Colon (tissue), 2 donors: Measurements from ENCODE around the gene PPP1R8.
"Not testable (repeated sequence)": the region's sequence is repeated elsewhere in the genome, so short reads cannot be mapped to it uniquely, and the experiment has no call there.

ENCODE experiments used
- FAIRE-seq: peaks from 2 replicates; lab custom pipeline; 2012; peaks lifted over from hg19 to GRCh38; lab: Jason Lieb, UNC
- donor health status: control.
- donor health status: control.

PPP1R8 gene

DNA sequence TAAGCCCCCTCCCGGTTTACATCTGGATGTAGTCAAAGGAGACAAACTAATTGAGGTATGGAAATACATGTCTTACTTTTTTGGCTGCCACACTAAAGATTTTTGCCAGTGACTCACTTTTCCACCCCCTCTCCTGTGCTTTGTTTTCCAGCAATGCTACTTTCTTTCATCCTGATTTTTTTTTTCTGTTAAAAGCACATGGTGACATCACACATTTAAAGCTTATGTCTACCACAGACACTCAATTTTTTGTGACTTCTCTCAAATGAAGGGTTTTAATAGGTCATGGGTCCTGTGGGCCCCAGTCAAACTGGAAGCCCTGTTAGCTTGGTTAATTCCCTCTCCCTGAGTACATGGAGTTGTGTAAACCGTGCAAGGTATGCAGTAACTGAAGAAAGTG, 2.2 kb downstream of the PPP1R8 start:
- FAIRE-seq = no peak

DNA sequence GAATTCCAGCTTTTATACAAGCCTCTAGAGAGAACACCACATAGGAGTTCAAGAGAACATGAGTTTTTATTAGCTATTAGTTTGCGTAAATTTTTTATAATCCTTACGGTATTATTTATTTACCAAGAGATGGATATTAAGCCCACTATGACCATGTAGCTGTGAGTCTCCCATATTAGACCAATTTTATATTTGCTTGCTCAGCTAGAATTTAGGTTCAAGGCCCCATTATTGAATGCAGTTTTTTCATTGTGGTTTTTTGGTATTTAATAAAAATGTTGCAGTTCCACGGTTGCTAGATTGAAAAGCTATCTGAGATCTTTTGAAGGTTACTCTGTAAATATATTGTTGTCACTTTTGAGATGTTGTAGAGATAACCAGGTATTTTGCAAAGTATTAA, 2.9 kb downstream of the PPP1R8 start:
- FAIRE-seq = no peak

DNA sequence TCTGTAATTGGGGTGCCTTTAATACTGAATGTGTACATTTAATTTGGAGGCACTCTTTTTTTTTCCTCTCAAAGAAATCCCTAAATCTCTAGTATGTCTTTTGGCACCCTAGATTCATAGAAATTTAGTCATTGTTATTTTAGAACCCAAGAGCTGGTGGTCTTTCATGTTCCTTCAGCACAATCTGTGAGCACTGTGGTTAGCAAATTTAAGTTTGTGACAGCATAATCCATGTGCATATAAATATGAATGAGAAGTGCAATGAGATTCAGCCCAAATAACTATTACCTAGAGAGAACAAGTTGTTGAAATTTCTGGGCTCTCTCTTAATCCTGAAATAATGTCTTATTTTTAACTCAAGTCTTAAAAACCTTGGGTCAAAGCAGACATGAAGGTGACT, 4.5 kb downstream of the PPP1R8 start:
- no peak for FAIRE-seq

DNA sequence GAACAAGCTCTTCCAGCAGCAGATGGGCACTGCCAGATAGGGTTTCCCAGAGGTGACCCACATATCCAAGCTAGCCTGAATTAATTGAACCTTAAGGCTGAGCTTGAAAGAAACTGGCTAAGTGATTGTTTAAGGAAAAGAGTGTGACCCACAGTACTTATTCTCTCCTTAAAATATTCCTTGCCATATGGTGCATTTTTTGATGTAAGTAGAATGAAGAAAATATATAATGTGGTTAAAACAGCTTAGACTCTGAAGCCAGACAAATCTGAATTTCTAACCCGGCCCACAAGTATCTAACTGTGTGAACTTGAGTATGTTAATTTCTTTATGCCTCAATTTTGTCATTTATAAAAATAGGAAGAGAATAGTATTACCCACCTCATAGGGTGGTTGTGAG, 4.9 kb downstream of the PPP1R8 start:
- no peak for FAIRE-seq

DNA sequence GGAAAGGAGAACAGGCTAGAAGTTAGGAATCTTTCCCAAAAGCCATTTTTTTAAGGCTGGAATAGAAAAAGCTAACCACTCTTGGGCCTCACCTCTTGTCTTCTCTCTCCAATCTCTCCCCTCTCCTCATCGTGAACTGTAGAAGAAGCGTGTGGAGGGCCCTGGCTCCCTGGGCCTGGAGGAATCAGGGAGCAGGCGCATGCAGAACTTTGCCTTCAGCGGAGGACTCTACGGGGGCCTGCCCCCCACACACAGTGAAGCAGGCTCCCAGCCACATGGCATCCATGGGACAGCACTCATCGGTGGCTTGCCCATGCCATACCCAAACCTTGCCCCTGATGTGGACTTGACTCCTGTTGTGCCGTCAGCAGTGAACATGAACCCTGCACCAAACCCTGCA, 19.4 kb downstream of the PPP1R8 start:
- no peak for FAIRE-seq

DNA sequence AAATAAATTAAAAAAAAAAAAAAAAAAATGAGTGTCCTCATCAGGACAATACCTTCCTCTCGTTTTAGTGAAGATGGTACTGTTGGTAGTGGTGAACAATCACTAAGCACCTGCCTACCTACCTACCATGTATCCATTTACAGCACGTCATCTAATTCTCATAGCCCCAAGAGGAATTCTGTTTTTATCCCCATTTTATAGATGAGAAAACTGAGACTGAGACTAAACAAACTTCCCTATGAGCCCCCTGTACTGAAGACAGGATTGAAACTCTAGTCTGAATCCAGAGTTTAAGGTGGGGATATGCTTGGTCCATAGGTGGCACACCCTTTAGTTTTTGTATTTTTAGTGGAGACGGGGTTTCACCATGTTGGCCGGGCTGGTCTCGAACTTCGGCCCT, 24.5 kb downstream of the PPP1R8 start:
- no peak for FAIRE-seq

DNA sequence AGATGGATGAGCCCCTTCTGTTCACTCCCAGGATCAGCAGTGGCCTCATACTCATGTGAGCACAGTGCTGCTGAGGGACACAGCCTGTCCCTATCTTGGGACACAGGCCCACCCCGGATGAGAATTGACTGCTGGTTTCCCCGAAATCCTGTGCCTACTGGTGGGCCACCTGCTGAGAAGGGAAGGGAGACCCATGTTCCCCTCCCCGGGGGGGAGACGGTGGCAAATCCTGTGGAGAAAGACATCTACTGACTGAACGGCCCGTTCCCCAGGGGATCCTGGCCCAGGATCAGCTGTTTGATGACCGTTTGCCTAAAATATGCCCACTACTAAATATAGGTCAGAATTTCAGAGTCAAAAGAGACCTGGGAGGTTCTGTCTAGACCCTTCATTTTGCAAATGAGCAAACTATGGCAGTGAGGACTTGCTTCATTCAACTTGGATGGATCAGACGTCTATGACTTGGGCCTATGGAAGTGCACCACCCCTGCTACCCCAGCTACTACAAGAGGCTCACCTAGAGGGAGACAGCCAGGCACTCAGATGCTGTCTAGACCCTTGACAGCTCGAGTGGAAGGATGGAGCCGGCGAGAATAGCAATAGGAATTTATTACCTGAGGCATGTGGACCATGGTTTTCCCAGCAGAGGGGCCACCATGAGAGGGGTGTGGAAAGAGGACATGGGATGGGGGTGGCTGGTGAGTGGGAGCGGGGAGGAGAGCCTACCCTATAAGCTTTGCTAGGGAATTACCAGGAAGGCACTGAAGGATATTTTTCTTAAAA, 26.2 kb downstream of the PPP1R8 start:
- FAIRE-seq = no peak

DNA sequence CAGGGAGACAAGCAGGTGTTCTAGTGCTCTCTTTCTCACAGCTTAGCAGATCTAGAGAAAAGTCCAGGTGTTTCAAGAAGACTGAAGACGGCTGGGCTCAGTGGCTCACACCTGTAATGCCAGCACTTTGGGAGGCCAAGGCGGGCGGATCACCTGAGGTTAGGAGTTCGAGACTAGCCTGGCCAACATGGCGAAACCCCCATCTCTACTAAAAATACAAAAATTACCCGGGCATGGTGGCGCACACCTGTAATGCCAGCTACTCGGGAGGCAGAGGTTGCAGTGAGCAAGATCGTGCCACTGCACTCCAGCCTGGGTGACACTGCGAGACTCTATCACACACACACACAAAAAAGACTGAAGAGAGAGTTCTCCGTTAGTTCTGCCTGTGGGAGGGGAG, 27.0 kb downstream of the PPP1R8 start:
- not testable (repeated sequence) for FAIRE-seq

DNA sequence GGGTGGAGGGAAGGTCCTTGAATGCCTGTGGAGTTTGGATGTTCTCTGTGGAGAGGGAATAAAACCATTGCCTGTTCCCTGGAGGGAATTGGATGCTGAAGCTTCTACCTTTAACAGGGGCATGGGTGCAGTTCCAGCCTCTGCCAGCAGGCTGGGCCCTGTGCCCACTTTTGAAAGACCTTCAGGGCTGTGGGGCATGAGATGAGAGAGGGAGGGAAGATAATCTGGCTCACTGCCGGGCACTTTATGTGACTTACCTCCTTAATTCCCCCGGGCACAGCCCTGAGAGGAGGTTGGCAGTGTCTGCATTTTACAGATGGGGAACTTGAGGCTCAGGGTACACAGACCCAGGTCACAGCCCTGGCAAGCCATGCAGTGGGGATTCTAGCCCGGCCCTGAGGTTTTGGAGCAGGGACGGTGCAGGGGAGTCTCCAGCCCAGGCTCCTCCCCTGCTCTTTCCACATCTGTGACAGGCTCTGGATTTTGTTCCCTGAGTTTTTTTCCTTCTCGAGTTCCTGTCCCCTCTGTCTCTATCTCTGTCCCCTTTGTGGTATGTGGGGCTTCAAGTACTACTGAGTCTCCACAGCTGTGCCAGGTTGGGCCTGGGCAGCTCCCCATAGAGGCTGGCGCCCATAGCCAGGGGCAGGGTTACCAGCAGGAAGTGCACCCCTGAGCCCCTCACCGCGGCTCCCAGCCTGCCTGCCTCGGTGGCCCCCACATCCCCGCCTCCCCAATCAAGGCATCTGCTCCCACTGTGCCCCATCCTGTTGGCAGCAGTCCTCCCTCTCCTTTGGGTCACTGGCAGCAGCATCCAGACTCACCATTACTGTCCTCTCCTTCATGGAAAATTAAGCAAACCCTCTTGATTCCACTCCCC, 27.7 kb downstream of the PPP1R8 start:
- no peak for FAIRE-seq

DNA sequence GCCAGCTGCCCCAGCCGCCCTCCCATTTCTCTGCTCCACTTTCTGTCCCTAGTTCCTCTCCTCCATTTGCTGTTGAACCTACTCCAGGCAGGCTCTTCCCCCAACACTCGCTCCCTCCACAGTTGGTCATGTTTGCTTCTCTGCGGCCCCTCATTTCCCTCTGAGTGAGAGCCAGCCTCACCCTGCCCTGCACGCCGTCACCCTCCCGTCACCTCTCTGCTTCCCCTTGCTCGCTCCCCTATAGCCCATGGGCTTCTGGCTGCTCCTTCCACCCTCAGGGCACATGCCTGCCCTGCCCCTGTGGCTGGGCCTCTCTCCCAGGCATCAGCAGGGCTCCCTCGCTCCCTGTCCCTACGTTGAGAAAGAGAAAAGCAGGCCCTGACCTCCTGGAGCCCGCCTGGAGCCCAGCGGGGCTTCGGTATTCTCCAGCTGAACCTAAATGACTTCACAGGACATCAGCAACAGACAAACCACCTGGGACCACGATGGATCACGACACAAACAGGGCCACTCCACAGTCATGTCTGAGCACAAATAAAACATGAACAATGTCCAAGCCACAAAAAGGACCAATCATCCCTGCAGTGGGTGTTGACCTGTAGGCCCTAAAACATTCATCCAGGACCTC, 28.5 kb downstream of the PPP1R8 start:
- no peak for FAIRE-seq

DNA sequence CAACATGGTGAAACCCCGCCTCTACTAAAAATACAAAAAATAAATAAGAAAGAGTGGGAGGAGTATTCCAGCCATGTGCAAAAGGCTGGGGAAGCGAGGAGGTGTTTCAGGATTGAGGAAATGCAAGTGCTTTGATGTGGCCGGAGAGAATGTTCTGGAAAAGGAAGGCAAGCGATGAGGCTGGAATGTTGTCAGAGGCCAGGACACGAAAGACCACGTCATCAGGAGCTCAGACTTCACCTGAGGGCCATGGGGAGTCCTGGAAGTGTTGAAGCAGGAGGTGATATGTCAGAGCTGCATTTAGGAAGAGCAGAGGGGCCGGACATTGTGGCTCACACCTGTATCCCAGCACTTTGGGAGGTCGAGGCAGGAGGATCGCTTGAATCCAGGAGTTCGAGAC, 30.9 kb downstream of the PPP1R8 start:
- no peak for FAIRE-seq

DNA sequence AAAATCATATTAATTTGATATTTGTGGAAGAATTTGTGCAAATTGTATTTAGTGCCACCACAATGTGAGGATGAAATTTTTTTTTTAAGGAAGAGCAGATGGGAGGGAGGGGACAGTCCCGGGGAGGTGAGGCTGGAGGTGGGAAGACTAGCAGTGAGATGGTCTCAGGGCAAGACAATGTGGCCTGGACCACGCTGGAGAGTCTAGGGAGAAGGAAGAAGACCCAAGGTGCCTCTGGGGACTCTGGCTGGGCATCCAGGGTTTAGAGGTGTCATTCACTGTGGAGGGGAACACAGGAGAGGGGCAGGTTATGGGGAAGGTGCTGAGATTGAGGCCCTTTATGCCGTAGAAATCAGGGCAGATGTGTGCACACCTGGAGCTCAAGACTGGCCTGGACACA, 31.4 kb downstream of the PPP1R8 start:
- no peak for FAIRE-seq

DNA sequence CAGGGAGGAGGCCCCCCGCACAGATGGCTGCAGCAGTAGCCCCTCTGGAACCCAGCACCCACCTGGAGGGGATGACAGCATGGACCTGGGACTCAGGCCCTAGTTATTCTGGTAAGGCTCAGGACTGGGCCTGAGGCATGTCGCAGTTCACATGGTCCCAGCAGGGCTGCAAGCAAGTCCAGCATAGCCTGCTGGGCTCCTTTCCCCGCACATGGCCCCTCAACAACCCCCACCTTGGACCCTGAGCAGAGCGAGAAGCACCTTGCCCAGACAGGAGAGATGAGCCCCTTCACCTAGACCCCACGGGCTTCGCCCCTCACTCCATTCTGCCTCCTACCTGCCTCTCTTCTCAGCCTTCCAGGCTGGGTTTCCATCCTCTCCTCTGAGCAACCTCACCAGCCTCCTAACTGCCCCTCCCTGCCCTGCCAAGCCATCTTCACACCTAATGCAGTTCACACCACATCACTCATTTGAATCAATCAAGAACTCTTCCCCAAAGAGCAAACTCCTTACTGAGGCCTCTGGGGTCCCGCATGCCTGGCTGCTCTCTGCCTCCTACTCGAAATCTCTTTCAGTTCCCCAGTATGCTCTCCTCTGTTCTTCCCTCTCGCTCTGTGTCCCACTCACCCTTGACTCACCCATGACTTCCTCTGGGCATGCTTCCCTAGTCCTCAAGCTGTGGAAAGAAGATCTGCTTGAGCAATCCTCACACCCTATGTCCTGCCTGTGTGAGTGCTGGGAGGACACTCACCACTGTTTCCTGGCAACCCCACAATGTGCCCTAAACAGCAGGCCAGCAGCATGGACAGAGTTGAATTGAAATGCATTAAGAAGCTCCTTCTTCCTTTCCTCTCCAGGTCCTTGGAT, 32.3 kb downstream of the PPP1R8 start:
- no peak for FAIRE-seq

DNA sequence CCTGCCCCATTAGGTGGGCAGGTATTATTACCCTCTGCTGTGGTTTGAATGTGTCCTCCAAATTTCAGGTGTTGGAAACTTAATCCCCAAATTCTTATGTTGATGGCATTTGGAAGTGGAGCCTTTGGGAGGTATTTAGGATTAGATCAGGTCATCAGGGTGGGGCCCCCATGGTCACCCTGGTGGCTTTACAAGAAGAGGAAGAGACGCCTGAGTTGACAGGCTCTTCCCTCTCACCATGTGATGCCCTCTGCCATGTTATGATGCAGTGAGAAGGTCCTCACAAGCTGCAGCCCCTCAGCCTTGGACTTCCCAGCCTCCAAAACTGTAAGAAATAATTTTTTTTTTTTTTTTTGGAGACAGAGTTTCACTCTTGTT, 32.9 kb downstream of the PPP1R8 start:
- FAIRE-seq = no peak

DNA sequence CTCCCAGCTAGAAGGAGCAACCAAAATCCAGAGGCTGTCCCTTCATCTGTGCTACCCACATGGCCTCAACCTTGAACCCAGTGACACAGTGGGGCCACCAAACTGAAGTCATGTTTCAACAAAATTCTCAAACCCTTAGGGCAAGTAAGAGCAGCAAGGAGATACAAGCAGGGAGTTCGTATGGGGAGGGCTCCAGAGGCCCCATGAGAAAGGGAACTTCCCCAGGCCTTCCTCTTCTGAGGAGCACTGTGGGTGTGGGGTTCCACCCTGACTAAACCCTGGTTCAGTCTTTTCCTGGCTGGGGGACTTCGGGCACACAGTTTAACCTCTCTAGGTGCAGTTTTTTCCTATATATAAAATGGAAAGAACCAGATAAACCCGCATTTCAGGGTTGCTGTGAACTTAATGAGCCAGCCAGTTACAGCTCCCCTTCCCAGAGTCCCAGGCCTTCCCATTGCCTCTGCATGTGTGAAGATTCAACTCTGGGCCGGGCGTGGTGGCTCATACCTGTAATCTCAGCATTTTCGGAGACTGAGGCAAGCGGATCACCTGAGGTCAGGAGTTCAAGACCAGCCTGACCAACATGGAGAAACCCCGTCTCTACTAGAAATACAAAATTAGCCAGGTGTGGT, 33.8 kb downstream of the PPP1R8 start:
- FAIRE-seq = no peak

DNA sequence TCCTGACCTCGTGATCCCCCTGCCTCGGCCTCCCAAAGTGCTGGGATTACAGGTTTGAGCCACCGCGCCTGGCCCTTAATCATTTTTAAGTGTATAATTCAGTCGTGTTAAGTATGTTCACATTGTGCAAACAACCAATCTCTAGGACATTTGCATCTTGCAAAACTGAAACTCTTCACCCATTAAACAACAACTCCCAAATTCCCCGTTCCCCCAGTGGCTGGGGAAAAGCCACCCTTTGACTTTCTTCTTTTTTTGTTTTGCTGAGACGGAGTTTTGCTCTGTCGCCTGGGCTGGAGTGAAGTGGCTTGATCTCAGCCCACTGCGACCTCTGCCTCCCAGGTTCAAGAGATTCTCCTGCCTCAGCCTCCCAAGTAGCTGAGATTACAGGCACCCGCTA, 35.2 kb downstream of the PPP1R8 start:
- FAIRE-seq = no peak

DNA sequence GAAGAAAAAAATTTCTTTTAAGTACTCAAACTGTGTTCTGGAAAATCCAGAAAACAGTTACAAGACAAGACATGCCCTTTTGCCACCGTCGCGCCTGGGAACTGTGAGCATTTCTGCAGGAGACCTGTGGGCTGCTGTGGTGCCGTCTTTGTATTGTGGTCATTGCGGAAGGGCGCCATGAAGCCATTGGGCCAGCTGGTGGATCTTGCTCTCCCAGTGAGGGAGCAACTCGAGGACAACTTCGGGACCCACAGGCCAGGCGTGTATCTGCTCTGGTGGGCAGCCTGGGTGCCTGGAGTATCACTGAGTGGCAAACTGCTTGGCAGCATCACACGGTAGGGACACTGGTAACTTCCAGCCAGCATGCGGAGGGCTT, 38.0 kb downstream of the PPP1R8 start:
- FAIRE-seq = no peak

DNA sequence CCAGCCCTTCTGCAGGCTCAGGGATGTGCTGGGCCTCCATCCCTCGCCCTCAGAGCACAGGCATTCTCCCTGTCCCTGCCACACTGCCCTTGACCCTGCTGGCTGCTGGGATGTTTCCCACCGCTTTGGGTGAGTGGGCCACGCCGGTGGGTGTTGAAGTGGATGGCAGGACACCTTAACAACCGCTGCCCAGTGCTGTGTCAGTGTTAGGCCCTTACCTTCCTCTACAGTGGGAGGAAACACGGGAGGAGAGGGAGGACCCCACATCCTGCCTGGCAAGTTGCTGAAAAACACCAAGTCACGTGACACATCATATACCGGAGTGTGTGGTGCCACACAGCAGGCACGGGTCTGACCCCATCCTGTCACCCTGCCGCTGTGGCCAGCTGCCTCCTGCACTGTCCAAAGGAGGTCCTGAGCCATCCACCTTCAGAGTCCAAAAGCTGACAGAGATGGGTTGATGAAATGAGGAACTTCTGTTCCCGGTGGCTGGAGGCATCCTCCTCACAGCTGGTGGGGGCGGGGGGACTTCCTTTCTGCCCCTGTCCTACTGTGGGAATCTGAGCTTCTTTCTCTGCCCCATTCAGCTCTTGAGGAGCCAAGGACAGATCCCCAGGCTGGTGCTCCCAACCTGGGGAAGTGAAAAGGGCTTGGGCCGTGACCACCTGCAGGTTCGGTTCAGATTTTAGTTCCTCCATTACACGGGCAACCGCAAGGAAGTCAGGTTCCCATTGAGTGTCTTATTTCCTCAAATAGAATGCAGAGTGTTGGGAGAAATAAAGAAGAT, 38.5 kb downstream of the PPP1R8 start:
- FAIRE-seq = no peak

DNA sequence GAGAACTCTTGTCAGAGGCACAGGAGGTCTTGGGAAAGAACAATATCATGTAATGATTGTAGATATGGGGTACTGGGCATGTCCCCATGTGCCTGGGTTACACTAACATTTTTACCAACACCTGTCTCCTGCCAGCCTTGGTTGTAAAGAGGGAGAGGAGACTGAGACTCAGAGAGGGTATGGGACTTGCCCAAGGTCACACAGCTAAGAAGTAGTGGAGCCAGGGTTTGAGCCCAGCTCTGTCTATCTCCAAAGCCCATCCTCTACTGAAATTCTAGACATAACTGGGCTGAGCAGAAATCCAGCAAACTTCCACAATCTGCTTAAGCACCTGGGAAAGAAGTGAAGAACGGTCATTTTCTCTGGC, 39.1 kb downstream of the PPP1R8 start:
- no peak for FAIRE-seq

DNA sequence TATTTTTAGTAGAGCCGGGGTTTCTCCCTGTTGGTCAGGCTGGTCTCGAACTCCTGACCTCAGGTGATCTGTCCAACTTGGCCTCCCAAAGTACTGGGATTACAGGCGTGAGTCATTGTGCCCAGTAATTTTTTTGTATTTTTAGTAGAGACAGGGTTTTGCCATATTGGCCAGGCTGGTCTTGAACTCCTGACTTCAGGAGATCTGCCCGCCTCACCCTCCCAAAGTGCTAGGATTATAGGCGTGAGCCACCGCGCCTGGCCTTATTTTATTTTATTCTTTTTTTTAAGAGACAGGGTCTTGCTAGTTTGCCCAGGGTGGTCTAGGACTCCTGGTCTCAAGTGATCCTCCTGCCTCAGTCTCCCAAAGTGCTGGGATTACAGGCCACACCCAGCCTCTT, 40.5 kb downstream of the PPP1R8 start:
- not testable (repeated sequence) for FAIRE-seq
